HG02870 (cell line): Measurements from ENCODE around the gene RNF115.
"Not testable (repeated sequence)": the region's sequence is repeated elsewhere in the genome, so short reads cannot be mapped to it uniquely, and the experiment has no call there.

Experiments
- ATAC-seq: cut with Tn5 transposase; IDR thresholded peaks from one replicate; pipeline ENCODE4 v1.9.1; 2021; ENCODE audit warnings: mild to moderate bottlenecking, moderate library complexity; ENCODE audit not compliant: unreplicated experiment

The RNF115 gene

GRCh38 chr1:145747398-145748247, 76.3 kb downstream of the RNF115 start:
- ATAC-seq = no peak

DNA sequence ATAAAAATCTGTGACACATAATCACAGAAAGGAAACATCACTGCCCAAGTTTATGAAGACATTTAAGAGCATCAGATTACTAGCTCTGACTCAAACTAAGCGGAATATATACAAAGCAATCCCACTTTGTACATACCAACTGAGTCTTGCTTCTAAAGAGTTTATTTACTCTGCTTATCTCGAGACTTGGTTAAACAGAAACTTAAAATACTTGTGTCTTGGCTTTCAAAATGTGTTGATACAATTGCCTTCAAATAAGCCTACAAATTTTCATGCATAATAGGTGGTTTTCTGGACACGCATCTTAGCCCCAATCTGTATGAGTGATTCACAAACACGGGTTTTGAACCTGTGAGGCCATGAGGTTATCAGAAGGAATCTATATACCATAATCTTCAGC, 83.6 kb downstream of the RNF115 start:
- no peak for ATAC-seq

DNA sequence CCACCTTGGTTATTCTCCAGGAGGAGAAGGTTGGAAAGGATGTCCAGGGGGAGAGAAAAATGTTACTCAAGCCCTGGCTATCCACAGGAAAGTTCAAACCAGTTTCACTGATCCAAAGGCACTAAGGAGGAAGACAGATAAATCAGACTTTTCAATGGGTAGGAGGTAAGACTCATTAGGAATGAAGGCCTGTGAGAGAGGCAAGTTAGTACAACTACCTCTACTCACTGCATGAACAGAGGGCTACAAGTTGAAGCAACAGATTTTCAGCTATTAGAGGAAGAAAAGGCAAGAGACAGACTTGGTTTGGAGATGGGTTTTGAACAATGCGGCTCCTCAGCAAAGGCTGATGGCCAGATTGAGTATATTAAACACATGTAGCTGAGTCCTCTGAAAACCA, 87.7 kb downstream of the RNF115 start:
- no peak for ATAC-seq

DNA sequence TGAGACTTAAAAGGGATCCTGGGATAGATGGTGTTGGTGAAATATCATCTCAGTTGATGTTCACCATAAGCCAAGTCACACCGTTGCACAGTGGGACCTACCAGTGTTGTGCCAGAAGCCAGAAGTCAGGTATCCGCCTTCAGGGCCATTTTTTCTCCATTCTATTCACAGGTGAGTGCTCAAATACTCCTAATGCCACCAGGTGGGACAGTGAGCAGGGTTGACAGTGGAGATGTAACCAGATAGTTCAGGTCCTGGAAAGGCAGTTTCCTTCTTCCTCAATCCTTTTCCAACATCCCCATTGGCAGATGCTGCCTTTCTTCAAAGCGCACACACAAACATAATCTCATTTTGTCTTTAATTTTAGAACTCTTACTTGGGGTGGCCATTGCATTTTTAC, 93.0 kb downstream of the RNF115 start:
- no peak for ATAC-seq

- ATAC-seq = no peak
Measured at GRCh38 chr1:145730467-145730866, 93.4 kb downstream of the RNF115 start.

DNA sequence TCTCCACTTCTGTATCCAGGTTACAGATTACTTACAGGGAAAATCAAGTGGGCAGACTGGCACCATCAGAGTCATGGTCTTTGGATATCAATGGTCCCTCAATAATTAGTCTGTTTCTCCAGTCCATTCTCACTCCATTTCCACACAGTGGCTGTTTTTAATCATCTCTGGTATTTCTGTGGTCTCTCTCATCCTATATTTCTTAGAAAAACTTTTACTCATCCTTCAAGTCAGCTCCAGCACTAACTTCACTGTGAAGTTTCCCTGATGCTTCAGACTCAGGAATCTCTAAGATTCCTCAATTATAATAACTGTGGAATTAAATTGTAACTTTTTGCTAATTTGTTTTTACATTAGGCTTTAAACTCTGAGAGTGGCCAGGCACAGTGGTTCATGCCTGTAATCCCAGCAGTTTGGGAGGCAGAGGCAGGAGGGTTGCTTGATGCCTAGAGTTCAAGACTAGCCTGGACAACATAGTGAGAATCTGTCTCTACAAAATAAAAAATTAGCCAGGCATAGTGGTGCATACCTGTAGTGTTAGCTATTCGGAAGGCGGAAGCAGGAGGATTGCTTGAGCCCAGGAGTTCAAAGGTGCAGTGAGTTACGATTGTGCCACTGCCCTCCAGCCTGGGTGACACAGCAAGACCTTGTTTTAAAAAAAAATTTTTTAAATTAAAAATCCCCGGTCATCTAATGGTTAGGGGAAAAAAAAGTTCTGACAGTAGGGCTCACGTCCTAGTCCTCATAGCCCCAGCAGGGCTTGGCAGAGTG, 94.0 kb downstream of the RNF115 start:
- ATAC-seq = no peak

DNA sequence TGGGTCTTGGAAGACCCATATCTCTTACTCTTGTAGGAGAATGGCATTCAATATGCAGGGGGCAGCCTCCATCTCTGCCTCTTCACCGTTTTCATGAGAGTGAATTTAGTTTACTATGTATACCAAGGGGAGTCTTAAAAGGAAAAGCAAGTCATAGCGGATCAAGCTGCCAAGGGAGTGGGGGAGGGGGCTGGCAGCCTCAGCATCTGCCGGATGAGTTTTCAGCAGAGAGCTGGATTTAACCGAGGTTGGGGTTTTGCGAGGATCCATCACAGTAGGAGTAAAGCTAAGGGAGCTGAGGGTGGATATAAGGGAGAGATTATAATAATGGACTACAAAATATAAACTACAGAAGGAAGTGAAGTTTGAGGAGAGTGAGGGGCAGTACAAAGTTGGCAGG, 94.7 kb downstream of the RNF115 start:
- no peak for ATAC-seq

GRCh38 chr1:145726193-145726592, 97.7 kb downstream of the RNF115 start:
- not testable (repeated sequence) for ATAC-seq

- ATAC-seq = no peak
Measured at GRCh38 chr1:145720878-145721671, 102.8 kb downstream of the RNF115 start.

GRCh38 chr1:145720556-145720877, 103.4 kb downstream of the RNF115 start:
- ATAC-seq = no peak

DNA sequence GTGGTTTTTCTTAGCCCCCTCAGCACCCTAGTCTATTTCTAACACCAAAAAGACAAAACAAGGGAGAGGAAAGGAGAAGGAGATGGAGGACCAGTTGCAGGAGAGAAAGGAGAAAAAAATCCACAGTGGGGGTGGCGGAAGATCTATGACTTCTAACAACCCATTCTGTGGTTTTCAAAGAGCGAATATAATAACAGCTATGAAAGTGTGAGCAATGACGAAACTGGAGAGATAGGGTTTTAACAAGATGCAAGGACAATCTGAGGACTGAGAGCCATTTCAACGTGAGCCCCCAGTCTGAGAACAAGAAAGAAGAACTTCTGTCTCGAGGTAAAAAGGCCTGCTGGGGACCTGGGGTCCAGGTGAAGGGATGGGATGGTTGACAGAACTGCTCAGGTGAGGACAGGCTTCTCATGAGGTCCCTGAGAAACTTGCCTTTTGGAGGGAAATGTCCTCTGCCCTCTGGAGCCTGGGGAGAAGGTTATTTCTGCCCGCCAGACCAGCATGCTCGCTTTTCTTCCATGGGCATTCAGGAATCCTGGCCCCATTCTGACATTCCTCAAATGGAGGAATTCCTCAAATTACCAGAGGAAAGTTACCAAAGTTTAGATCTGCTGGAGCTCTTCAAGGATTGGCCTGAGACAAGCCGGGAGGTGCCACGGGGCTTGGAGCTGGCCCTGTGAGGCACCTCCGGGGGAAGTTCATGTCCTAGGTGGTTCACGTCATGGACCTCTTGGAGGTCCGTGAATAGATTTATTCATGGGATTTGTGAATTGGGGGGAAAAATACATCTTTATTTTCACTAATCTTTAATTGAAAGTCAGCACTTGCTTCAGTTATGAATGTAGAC, 104.4 kb downstream of the RNF115 start, which contains the start of gene CD160:
TSS of gene CD160 (plus strand) at position 270 of the 850 bp plus-strand sequence. CDS start 8,829 bp downstream, outside the sequence.
- ATAC-seq = peak; percentile 68

GRCh38 chr1:145718465-145718864, 105.4 kb downstream of the RNF115 start:
- ATAC-seq = not testable (repeated sequence)

DNA sequence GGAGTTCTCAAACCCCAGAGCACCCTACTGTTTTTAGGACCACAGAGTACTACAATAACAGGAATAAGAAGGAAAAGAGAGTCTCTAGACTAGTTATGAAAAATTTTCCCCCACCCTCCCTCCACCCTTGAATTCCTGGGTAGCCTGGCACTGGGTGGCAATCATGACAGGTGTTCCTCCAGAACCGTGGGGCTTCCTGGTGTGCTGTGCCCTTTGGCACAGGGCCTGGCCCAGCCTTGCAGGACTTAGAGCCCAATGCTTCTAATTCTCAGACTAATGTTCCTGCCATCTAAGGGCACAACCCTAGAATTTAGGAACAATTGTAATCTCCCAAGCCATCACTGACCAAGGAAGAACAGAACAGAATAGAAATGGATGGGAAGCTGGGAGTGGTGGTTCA, 106.1 kb downstream of the RNF115 start:
- ATAC-seq = no peak

DNA sequence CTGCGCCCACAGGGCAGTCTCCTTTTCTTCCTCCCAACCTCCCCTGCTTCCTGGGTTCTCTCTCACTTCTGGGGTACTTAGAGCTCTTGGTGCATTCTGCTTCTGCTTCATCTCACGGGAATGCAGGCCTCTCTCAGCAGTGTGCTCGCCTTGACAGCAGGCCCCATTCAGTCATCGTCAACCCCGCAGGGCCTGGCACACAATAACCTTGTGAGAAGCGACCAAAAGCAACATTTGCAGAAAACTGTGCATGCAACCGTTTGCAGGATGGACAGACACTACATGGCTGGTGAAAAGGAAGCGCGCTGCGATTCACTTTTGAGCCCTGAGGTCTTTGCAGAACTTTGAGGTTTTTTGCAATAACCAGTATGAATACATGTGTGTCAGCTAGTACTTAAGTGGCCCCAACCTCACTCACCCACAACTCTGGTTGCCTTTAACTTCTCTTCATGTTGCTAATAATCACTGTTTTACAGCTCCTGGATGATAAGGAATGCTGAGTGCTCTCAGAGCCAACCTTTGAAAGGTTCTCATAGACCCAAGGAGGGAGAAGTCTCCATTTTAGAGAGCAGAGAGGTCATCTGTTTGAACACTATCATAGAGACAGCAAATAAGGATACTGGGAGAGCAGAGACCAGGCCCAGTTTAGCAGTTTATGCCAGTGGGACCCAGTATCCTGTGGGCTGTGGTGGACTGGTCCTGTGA, 107.1 kb downstream of the RNF115 start:
- ATAC-seq = no peak

DNA sequence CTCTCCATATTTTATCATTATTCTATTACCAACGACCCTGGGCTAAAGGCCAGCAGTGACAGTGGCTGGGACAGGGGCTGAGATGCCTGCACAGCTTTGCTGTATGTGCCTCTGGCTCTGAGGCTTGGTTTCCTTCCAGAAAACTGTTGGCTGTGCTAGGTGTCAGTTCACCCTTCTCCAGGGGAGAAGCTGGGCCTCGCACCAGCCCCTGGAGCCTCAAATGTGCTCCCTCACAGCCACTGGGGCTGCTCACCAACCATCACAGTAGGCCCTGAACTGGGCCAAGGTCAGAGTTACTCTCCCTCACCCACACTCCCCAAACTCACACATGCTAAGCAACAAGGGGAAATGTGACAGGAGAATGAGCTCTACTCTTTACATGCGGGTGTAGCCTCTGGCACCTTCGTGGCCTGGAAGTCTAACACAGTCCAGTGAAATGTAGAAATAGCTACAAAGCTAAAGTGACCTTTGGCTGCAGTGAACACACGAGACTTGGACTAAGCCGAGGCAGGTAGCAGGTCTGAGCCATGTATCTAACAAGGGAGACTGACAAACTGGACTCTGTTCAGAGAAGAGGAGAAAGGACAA, 109.3 kb downstream of the RNF115 start:
- no peak for ATAC-seq

DNA sequence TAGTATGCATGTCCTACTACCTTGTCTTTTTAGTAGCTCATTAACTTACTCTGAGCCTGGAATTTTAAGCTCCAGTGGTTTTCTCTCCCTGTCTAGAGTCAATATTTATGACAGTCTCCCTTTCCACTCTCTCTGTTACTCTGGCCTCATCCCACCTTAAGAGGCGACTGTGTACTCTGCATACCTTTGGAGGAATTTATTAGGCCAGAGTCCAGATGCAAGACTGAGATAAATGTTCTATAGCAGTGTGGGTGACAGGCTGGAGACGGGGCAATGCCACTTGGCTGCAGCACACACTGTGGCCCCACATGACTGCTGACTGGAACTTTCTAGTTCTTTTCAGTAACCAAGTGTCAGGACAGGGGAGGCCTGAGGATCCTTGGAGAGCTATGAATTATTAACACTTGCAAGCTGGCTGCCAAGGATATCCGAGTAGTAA, 112.7 kb downstream of the RNF115 start:
- no peak for ATAC-seq

DNA sequence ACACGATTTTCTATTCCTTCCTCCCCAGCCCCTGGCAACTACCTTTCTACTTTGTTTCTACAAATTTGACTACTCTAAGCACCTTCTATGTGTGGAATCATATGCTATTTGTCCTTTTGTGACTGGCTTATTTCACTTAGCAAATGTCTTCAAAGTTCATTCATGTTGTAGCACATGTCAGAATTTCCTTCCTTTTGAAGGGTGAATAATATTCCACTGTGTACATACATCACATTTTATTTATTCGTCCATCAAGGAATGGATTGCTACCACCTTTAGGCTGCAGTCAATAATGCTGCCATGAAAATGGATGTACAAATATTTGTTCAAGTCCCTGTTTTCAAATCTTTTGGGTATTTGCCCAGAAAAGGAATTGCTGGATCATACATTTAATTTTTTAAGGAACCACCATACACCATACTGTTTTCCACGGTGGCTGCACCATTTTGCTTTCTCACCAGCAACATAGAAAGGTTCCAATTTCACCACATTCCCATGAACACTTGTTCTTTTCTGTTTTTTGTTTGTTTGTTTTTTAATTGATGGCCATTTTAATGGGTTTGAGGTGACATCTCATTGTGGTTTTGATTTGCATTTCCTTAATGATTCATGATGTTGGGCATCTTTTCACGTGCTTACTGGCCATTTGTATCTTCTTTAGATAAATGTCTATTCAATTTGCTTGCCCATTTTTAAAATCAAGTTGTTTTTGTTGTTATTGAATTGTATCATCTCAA, 113.4 kb downstream of the RNF115 start:
- ATAC-seq = no peak

- peak; percentile 54 for ATAC-seq
Measured at GRCh38 chr1:145708063-145708462, 115.8 kb downstream of the RNF115 start.
